Measurements from ENCODE around the gene DYRK1A. TPM values are rescaled to one million over a fixed set of nuclear protein-coding genes. Genes with fewer than 3 reads are reported as not detected.
"Not testable (repeated sequence)": the region's sequence is repeated elsewhere in the genome, so short reads cannot be mapped to it uniquely, and the experiment has no call there.

The DYRK1A gene
- total RNA-seq, 1 donor from 2014 or later: 23.6 TPM

GRCh38 chr21:37535130-37535529 lies 168.6 kb downstream of the DYRK1A start:
- TF ChIP-seq CTCF (conservative IDR thresholded peaks at IDR 0.05; ENCODE audit: low read depth, low read length): no peak
- H3K4me3 ChIP-seq (ENCODE audit: low read depth, low read length): no peak overlapping the region
- DNase-seq (ENCODE audit: low read depth): no peak

DNA sequence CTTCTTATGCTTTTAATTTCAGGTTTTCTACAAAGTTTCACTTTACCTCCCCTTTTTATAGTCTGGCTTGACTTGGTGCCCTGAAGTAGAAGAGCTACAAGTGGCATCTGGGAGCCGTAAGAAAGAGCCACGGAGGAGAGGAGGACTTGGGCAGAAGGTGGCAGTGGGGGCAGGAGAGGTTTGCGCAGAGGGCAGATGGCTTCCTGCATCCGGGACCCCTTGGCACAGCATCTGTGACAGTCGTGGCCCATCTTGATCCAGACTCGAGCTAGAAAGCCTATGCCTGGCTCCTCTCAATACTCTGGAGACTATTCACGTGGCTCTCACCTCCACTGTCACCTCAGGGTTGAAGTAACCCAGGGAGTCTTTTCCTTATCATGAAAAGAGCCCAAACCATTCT lies 169.1 kb downstream of the DYRK1A start:
- DNase-seq (ENCODE audit: low read depth): no peak
- no peak overlapping the region for H3K4me3 ChIP-seq (ENCODE audit: low read depth, low read length)
- TF ChIP-seq CTCF (conservative IDR thresholded peaks at IDR 0.05; ENCODE audit: low read depth, low read length): no peak

GRCh38 chr21:37536616-37537278 lies 170.2 kb downstream of the DYRK1A start:
- no peak overlapping the region for H3K4me3 ChIP-seq (ENCODE audit: low read depth, low read length)
- TF ChIP-seq CTCF (conservative IDR thresholded peaks at IDR 0.05; ENCODE audit: low read depth, low read length): no peak
- no peak for DNase-seq (ENCODE audit: low read depth)

DNA sequence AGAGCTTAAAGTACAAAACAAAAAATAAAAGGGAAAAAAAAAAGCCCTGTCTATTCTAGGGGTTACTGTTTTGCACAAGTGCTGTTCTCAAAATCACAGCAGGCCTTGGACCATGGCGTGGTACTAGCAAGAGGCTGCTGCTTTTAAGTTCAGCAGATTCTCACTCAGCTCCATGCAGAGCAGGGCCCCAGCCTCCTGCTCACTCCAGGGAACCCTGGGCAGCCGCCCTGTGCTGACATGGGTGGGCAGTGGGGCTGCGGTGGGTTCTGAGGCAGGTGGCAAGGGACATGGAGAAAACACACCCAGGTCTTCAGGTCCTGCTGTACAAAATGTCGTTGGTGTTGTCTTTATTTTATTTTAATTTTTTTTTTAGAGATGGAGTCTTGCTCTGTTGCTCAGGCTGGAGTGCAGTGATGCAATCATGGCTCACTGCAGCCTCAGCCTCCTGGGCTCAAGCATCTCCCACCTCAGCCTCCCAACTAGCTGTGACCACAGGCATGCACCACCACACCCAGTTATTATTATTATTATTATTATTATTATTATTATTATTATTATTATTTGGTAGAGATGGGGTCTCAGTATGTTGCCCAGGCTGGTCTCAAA lies 170.9 kb downstream of the DYRK1A start:
- H3K4me3 ChIP-seq (ENCODE audit: low read depth, low read length): no peak overlapping the region
- DNase-seq (ENCODE audit: low read depth): no peak
- no peak for TF ChIP-seq CTCF (conservative IDR thresholded peaks at IDR 0.05; ENCODE audit: low read depth, low read length)

DNA sequence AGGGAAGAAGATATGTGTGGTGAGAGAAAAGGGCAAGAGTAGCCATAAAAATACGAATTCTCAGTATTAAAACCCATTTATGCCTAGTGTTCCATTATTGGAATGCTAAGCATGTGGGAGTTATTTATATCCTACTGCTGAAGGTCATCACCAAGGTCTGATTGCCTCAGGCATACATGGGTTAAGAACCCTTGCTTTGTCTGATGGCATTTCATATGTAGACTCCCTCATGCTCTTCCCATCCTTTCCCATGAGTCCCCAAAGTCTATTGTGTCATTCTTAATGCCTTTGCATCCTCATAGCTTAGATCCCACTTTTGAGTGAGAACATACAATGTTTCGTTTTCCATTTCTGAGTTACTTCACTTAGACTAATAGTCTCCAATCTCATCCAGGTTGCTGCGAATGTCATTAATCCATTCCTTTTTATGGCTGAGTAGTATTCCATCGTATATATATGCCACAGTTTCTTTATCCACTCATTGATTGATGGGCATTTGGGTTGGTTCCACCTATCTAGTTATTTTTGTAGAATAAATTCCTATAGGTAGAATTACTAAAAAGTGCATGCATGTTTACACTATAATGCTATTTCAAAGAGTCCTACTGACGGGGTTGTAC lies 172.5 kb downstream of the DYRK1A start:
- TF ChIP-seq CTCF (conservative IDR thresholded peaks at IDR 0.05; ENCODE audit: low read depth, low read length): no peak
- no peak for DNase-seq (ENCODE audit: low read depth)
- H3K4me3 ChIP-seq (ENCODE audit: low read depth, low read length): no peak overlapping the region

DNA sequence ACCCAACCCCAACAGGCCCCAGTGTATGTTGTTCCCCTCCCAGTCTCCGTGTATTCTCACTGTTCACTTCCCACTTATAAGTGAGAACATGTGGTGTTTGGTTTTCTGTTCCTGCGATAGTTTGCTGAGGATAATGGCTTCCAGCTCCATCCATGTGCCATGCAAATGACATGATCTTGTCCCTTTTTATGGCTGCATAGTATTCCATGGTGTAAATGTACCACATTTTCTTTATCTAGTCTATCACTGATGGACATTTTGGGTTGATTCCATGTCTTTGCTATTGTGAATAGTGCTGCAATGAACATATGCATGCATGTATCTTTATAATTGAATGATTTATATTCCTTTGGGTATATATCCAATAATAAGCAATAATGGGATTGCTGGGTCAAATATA lies 174.6 kb downstream of the DYRK1A start:
- H3K4me3 ChIP-seq (ENCODE audit: low read depth, low read length); DNase-seq (ENCODE audit: low read depth): not testable (repeated sequence)

- TF ChIP-seq CTCF (conservative IDR thresholded peaks at IDR 0.05; ENCODE audit: low read depth, low read length): no peak
- no peak for DNase-seq (ENCODE audit: low read depth)
- no peak overlapping the region for H3K4me3 ChIP-seq (ENCODE audit: low read depth, low read length)
These were observed 175.9 kb downstream of the DYRK1A start for GRCh38 chr21:37542512-37542911.

Data from epithelial cell of proximal tubule (primary cell).